Stimulated activated CD8-positive, alpha-beta memory T cell treated with anti-CD3 and anti-CD28 coated beads, Interleukin-15, amount 100 ng/mL, for 24 hours (primary cell): ENCODE data around the gene TYK2.
"Not testable (repeated sequence)": the region's sequence is repeated elsewhere in the genome, so short reads cannot be mapped to it uniquely, and the experiment has no call there.

Source experiments
- DNase-seq: peaks from one replicate; pipeline ENCODE4 v3.0.0-alpha.2; 2020; ENCODE audit warnings: low read depth

The TYK2 gene

DNA sequence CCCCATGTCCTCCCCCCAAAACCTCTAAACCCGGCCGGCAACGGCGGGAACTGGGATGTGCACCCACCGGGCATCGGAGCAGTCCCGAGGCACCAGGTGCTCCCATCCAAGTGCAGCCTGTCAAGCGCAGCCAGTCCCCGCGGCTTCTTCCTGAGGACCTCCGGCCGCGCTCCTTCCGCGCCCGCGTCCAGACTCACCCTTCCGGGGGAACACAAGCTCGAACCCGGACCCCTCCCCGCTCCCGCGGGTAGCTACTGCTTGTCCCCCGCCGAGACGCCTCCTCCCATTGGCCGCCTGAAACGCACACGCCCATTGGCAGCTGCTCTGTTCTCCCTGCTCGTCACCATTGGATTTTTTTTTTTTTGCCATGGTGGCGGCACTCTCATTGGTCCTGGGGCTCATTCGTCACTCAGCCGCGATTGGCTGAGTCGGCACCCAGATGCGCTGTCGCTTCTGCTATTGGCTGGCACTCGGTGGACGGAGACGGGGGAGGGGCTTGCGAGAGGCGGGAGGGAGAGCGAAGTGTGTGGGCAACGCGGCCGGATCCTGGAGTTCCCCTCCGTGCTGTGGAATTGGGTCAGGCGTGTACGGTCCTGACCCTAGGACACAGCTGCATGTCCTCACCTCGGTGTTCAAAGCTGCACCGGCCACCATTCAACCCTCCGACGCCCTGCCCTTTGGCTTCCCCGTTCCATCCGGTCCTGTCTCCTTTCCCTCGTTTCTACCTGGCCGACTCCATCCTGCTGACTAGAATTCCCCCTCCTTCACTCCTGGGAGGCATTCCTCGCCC, at the start of gene TYK2:
TYK2 (minus strand) TSS at position 260 of the 790 bp plus-strand sequence. CDS start 2,166 bp downstream, outside the sequence.
- peak; percentile 85 for DNase-seq

DNA sequence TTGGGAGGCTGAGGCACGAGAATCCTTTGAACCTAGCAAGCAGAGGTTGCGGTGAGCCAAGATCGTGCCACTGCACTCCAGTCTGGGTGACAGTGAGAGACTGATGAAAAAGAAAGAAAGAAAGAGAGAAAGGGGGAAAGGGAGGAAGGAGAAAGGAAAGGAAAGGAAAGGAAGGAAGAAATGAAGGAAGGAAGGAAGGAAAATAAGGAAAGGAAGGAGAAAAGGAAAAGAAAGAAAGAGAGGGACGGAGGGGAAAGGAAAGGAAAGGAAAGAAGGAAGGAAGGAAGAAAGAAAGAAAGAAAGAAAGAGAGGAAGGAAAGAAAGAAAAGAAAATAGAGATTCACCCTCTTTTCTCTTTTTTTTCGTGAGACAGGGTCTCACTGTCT, 48.6 kb upstream of the TYK2 start:
- no peak for DNase-seq

DNA sequence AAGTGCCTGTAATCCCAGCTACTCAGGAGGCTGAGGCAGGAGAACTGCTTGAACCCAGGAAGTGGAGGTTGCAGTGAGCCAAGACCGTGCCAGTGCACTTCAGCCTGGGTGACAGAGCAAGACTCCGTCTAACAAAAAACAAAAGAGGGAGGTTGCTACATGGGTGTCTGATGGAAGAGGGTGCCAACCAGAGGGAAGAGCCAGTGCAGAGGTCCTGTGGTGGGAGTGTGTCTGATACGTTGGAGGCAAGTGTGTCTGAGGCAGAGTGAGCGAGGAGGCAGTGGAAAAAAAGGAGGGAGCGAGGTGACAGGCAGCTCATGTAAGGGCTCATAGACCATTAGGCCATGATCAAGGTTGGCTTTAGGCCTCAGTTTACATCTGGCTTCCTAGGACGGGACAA, 46.8 kb upstream of the TYK2 start:
- no peak for DNase-seq

DNA sequence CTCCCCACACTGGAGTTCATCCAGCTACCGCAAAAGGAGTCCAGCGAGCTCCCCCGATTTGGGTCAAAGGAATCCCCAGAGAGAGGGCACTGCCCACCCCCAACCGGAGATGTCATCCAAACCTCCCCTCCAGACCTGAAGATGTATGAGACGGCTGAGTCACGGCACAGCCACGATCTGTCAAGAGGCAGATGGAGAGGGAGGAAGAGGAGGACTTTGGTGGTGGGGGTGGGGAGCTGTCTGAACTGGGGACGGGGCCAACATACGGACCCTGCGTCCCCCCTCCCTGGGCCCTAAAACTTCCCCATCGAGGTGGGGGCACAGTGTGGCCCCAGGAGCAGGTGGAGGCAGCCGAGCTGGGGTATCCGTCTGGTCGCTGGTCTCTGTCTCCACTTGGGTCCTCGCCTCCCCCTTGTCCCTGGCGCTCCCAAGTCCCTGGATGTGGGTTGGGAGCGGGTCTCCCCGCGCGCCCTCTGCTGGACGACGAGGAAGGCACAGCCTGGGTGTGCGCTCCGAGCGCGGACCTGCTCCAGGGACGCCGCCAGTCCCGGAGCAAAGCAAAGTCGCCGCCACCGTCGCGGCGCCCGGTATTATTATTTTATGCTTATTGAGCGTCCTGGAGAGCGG, 43.8 kb upstream of the TYK2 start:
- DNase-seq, result no peak

DNA sequence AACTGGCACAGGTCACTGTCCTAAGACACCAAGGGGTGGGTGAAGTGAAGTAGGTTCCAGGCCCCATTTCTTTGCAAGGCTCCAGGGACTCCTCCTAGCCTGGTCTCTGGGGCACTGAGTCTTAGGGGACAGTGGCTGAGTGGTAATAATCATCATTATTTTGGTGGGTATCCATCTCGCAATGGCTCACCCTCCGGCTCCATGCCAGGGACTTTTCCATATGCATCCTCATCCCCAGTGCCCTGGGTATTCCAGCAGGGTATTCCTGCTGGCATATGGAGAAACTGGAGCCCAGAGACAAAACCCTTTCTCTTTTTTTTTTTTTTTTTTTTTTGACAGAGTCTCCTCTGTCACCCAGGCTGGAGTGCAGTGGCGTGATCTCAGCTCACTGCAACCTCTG, 42.5 kb upstream of the TYK2 start:
- no peak for DNase-seq

DNA sequence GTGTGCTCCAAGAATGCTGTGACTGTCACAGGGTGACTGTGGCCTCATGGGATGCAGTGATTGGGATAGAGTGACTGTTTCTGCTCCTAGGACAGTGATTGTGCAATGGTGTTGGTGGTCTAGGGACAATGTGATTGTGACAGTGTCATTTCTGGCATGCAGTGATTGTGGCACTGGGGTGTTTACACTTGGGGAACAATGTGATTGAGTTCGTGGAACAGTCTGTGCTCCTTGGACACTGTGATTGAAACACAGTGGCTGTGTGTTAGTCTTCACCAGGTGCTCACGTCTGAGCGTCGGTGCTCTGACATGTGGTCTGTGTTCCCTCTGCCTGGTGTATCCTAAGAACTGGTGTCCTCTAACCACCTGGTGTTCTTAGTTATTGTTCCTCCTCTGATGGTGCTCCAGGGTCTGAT, 41.7 kb upstream of the TYK2 start:
- no peak for DNase-seq

DNA sequence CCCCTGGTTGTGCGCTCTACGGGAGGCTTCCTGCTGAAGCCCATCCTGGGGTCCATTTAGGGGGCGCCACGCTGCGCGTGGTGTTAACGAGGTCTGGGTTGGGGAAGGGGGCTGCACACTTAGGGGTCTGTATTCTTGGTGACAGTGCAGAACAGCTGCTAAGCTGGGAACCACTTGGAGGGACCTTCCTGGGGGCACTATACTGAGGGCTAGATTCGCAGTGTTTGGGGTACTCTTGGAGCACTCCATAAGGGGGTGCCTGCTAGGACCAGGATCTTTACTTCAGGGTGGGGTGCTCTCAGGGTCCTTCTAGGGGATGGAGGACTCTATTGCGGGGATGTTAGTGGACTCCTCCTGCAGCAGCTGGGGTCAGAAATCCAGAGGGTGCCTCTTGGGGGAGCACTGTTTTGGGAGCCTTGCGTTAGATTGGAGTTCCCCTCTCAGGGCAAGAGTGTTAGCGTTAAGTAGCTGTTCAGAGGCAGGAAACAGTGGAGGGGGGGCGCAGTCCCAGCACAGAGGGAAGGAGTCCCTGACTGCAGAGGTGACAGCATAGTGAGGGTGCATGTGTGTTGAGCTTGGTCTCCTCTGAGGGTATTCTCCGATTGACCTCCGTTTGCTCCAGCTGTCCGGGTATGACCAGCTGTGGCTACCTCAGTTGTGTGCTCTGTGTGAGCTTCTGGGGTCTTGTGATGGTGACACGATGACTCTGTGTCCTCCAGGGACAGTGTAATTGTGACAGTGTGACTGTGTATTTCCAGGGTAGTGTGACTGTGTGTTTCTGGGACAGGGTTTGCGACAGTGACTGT, 41.1 kb upstream of the TYK2 start:
- no peak for DNase-seq

DNA sequence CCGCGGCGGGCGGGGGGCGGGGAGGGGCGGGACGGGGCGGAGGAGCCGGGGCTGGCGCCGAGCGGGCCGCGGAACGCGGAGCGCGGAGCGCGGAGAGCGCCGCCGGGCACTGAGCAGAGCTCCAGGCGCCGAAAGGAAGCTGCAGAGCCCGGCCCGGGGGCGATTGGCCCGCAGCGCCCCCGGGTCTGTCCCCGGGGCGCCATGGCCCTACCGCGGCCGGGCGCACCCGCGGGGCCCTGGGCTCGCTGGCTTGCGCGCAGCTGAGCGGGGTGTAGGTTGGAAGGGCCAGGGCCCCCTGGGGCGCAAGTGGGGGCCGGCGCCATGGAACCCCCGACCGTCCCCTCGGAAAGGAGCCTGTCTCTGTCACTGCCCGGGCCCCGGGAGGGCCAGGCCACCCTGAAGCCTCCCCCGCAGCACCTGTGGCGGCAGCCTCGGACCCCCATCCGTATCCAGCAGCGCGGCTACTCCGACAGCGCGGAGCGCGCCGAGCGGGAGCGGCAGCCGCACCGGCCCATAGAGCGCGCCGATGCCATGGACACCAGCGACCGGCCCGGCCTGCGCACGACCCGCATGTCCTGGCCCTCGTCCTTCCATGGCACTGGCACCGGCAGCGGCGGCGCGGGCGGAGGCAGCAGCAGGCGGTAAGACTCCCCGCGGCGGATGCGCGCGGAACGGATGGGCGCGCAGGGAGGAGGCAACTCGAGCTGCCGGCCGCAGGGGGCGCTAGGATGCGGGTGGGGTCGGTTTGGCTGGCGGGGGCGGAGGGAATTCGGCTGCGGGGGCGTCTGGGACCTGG, 40.3 kb upstream of the TYK2 start, which contains the start of gene PDE4A:
PDE4A (plus strand) TSS at position 95 of the 796 bp plus-strand sequence; CDS start at position 322, 227 bp downstream.
- DNase-seq, result no peak

DNA sequence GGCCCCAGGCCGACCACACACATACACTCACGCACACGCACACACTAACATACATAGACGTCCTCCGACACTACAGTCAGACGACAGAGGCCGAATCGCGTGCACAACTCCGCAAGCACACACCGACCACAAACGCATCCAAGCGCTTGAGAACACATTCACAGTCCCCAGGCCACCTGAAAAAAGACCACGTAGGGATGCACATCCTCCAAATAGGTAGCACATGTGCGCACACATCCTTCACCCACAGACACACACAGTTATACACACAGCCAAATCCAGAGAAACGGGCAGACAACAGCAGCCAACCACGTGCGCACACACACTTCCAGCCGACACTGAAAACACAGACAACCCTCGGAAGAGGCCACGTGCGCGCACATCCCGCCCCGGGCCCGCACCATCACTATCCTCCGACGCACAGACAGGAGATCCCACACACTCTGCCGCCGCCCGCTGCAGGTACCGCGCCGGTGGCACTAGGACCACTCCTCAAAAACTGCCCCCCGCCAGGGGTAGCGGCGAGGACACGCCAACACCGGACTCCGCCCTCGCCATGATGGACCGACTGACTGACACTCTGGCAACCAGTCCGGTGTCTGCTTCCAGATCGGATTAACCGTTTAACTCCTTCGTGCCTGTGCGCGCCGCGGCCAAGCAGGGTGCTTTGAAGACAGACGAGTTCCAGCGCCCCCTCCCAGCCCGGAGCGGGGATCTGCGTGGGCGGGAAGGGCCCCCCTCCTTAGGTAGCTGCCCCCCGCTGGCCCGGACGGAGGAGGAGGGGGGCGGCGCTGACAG, 39.5 kb upstream of the TYK2 start:
- DNase-seq, result no peak

DNA sequence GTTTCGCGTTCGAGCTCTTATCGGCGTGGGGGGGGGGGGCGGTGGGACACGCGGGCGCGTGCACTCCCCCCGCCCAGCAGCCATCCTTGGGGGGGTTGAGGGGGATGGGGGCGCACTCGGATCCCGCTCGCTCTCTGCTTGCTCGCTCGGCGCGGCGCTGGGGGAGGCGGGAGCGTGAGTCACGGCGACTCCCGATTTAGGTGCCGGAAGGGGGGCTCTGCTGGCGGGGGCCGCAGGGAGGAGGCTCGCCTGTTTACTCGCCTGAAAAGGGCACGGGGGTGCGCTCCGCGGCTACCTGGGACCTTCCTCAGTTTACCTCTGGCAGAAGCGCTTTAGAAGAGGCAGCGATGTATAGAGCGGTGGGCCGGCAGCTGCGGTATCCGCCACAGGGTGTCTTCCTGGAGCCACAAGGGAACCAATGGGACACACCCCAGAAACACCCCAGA, 38.9 kb upstream of the TYK2 start:
- no peak for DNase-seq

DNA sequence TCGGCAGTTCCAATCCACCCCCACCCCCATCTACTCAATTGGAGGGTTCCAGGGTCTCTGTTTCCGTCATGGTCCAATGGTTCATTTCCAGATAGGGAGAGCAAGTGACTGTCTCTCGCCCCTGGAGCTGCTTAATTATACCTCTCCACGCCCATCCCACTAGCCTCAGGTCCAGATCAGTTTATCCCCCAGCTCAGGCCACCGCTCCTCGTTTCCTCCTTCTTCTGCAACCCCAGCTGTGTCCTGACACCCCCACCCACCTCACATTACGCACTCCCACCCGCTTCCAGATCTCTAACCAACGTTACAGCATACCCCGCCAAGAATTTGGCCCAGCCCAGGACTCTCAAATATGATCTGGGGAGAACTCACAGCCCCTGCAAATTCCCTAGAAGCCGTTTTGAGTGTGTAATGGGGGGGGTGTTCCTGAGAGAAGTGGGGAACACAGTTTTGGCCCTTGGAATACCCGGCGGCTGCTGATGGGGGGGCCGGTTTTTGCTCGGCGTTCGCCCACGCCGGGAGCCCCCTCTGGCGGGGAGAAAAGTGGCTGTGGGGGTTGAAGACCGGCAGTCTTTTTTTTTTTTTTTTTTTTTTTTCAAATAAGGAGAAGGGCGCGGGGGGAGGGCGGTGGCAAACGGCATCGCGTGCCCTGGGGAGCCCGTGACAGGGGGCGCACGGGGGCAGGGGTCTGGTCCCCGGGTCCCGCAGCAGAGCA, 38.3 kb upstream of the TYK2 start:
- DNase-seq, result no peak

DNA sequence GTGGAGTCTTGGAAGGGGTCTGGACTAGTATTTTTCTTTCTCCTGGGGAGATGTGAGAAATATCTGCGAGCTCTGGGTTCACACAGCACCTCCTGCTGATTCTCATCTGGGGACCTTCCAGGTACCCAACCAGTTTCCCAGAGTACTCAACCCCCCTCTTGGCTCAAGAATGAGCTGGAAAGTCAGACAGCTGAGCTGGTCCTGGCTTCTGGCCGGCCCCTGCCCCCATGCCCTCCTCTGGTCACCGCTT, 37.8 kb upstream of the TYK2 start:
- DNase-seq, result no peak

DNA sequence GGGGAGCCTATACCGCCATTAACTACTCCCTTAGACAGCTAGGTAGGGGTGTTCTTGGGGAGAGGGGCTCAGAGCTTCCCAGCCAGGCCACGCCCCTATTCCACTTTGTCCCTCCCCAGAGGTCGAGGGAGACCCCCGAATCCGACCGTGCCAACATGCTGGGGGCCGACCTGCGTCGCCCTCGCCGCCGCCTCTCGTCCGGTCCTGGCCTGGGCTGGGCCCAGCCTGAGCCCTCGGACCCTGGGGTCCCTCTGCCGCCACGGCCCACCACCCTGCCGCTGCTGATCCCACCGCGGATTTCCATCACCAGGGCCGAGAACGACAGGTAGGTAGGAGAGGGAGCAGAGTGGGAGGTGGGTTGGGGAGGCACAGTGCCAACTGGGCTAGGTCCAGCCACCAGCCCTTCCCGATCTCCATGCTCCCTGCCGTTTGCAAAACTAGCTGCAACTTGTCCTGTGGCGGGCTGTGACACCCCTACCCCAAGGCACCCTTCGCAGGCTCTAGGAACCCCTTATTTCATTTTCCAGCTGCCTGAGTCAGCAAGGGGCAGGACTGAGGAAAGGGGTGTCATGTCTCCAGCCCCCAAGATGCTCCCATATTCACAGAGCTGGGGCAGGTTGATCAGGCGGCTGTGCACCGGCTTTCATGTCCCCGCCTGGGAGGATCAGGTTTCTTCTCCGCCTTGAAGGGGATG, 37.3 kb upstream of the TYK2 start:
- no peak for DNase-seq

DNA sequence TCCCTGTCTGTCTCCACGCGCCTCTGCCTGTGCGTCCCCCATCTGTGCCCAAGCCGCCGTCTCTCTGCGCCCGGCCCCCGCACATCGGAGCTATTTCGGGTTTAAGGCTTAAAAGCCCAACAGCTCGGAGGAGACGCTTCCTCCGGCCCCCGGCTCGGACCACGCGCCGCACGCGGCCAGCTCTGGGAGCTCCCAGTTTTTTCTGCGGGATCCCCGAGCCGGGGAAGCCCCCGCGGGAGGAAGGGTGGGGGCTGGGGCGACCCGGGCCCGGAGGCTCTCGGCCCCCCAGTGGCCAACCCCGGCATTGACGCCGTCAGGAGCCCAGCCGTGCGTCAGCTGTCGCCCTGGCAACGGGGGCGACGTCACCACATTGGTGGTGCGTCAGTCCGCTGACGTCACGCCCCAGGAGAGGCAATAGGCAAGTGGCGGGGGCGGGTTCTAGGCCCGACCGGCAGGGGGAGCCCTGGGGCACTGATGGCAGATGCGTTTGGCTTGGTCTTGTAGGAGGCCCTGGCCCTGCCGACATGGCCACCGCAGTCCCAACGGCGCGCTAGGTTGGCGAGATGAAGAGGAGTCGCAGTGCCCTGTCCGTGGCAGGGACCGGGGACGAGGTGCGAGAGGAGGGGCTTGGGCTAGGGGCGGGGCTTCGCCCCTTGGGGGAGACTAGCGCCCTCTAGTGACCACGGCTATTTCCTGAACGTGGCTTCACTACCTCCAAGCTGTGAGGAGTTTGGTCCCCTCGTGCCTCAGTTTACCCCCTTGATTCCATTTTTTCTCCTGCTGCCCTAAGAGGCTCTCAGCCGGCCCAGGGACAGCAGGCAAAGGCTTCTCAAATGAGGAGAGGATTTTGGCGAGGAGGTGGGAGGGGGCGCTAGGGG, 36.2 kb upstream of the TYK2 start:
- peak; percentile 90 for DNase-seq

DNA sequence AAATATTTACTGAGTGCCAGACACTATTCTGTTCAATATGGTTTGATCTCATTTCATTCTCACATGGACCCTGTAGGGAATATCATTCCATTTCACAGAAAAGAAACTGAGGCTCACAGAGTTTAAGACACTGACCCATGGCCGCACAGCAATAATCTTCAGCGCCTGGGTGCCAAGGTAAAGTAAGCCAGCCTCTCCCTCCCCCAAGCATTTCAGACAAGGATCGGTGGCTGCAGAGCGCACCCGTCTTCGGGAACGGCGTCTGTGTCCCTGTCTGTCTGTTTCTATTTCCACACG, 35.7 kb upstream of the TYK2 start:
- DNase-seq, result no peak

DNA sequence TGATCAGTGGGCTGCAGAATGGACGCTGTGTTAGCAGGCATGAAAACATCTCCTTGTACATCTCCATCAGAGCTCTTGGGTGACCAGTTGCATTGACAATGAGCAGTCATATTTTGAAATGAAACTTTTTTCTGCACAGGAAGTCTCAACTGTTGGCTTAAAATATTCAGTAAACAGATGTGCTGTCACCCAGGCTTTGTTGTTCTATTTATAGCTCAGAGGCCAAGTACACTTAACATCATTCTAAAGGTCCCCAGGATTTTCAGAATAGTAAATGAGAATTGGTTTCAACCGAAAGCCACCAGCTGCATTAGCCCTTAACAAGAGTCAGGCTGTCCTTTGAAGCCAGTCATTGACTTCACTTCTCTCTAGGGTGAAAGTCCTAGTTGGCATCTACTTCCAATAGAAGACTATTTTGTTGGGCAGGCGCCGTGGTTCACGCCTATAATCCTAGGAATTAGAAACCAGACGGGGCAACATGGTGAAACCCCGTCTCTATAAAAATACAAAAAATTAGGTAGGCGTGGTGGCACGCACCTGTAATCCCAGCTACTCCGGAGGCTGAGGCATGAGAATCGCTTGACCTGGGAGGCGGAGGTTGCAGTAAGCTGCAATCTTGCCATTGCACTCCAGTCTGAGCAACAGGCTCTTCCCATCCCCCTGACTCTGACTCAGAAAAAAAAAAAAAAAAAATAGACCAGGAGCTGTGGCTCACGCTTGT, 32.0 kb upstream of the TYK2 start:
- DNase-seq, result no peak

DNA sequence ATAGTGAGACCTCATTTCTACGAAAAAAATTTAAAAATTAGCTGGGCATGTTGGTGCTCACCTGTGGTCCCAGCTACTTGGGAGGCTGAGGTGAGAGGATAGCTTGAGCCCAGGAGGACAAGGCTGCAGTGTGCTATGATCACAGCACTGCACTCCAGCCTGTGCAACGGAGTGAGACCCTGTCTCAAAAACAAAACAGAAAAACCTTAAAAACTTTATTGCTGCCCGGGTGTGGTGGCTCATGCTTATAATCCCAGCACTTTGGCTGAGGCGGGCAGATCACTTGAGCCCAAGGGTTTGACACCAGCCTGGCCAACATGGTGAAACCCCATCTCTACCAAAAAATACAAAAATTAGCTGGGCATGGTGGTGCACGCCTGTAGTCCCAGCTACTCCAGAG, 30.9 kb upstream of the TYK2 start:
- not testable (repeated sequence) for DNase-seq

DNA sequence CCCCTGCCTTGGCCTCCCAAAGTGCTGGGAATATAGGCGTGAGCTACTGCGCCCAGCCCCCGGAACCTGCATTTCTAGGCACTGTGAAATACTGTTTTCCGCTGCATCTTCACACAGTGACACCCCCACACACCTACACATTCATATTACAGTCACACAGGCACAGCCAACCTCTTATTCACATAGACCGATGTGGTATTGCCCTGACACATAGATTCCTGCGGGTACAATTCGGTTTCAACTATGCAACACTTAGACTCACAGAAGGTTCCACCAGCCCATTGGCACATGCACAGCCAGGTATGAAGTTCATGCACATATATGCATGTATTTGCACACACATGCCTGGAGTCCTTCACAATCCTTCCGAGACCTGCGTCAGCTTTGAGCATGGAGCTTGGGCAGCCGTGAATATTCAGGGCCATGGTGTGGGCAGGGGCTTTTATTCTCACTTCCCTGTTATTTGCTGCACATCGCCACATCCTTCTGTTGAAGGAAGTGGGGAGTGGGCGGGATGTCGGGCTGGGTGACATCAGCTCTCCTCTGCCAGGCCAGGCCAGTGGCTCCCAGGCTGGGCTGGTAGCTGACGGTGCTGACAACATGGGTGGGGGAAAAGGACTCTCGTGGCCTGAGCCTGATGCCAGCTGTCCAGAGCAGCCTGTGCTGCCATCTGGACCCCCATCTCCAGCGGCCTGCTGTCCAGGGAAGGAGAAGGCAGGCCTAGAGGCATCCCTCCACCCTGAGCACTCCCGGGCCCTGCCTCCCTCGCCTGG, 28.3 kb upstream of the TYK2 start:
- no peak for DNase-seq
